Mucosa of descending colon (tissue), 3 donors: ENCODE data around the gene STAM2. TPM values are rescaled to one million over a fixed set of nuclear protein-coding genes. Genes with fewer than 3 reads are reported as not detected.

Source experiments
- ATAC-seq: fragments of 200-7000 bp; cut with Tn5 transposase; one replicate; pipeline ENCODE4 v1.9.1; 2020; ENCODE audit warnings: mild to moderate bottlenecking, moderate library complexity
- DNase-seq, 3 donors: peaks; one replicate each; pipeline ENCODE4 v3.0.0-alpha.2; 2020
- H3K36me3 ChIP-seq: fragments of 200-600 bp; one replicate; pipeline ENCODE4 v1.8.0; 2021; ENCODE audit warnings: low read depth, mild to moderate bottlenecking
- H3K4me1 ChIP-seq: fragments of 200-600 bp; one replicate; pipeline ENCODE4 v1.8.0; 2021; ENCODE audit warnings: low read depth, mild to moderate bottlenecking
- H3K4me3 ChIP-seq: fragments of 200-600 bp; one replicate; pipeline ENCODE4 v1.8.0; 2021; ENCODE audit warnings: mild to moderate bottlenecking
- H3K9me3 ChIP-seq: fragments of 200-600 bp; one replicate; pipeline ENCODE4 v1.8.0; 2021; ENCODE audit warnings: mild to moderate bottlenecking
- CTCF ChIP-seq: fragments of 200-600 bp; IDR thresholded peaks from one replicate; pipeline ENCODE4 v1.8.0; 2022; ENCODE audit warnings: antibody characterized with exemption, mild to moderate bottlenecking
- intact Hi-C, 2 donors: fragments of 100-400 bp; cut with DNase I in 1 of 2; cut with micrococcal nuclease in 1 of 2; formaldehyde crosslinking; loops; one replicate each; pipeline versions ENCODE4 v1.11.0 to v1.11.1; 2022; cut with DNase I, micrococcal nuclease
- total RNA-seq, 3 donors: library from RNA; stranded (reverse); fragmentation: NEBNext Ultra II Directional in 2 of 3; extraction: Animal tissue kit (Norgen Biotek cat#: 25700) in 2 of 3; gene quantifications; one replicate each; pipeline versions ENCODE4 v1.2.1 to v1.2.4, GENCODE V29; 2021 to 2023
- donor health status: DM: no; HTN: no; CAD: no; lungs with moderate emphysema.
- donor health status: DM: no; HTN: no; CAD: no.
- donor health status: DM: no; HTN: yes; CAD: no.

The STAM2 gene
- total RNA-seq, 3 donors from 2014 or later = 38.8 to 45.8 (median 41.7) TPM

- no peak for ATAC-seq
These were observed 103.6 kb downstream of the STAM2 start for GRCh38 chr2:152072011-152072410.

GRCh38 chr2:152071518-152071917 is 104.0 kb downstream of the STAM2 start:
- Histone ChIP-seq H3K36me3 (no peaks in the 10 kb centered on the region), H3K9me3 (no peaks in the 10 kb centered on the region), H3K4me3 (no peak overlapping the region), H3K4me1 (no peaks in the 10 kb centered on the region)
- ATAC-seq (no peak), DNase-seq (no peak)
- no peak for TF ChIP-seq CTCF
- intact Hi-C loops = no loop called here

More at GRCh38 chr2:152072011-152072410, 103.6 kb downstream of the STAM2 start:
- no peak for DNase-seq
- intact Hi-C loops = no loop called here
- Histone ChIP-seq H3K4me1 (no peaks in the 10 kb centered on the region), H3K9me3 (no peaks in the 10 kb centered on the region), H3K4me3 (no peak overlapping the region), H3K36me3 (no peaks in the 10 kb centered on the region)
- TF ChIP-seq CTCF = no peak

GRCh38 chr2:152071092-152071491 is 104.5 kb downstream of the STAM2 start:
- DNase-seq (no peak), ATAC-seq (no peak)
- intact Hi-C loops = no loop called here
- H3K36me3 ChIP-seq = no peaks in the 10 kb centered on the region
- H3K4me1 ChIP-seq = no peaks in the 10 kb centered on the region
- H3K4me3 ChIP-seq = no peak overlapping the region
- no peaks in the 10 kb centered on the region for H3K9me3 ChIP-seq
- no peak for TF ChIP-seq CTCF

GRCh38 chr2:152068226-152068625 is 107.3 kb downstream of the STAM2 start:
- no peak for TF ChIP-seq CTCF
- DNase-seq (no peak), ATAC-seq (no peak)
- Histone ChIP-seq H3K4me3 (no peak overlapping the region), H3K9me3 (no peaks in the 10 kb centered on the region), H3K36me3 (no peaks in the 10 kb centered on the region), H3K4me1 (no peaks in the 10 kb centered on the region)
- intact Hi-C loops = no loop called here

- Histone ChIP-seq H3K4me3 (no peak overlapping the region), H3K36me3 (no peaks in the 10 kb centered on the region), H3K9me3 (no peaks in the 10 kb centered on the region), H3K4me1 (no peaks in the 10 kb centered on the region)
- no peak for TF ChIP-seq CTCF
- no peak for DNase-seq
- intact Hi-C loops = no loop called here
- no peak for ATAC-seq
These were observed 107.7 kb downstream of the STAM2 start for GRCh38 chr2:152067823-152068222.

Other genes with a start within 250 kb of the STAM2 start
- 1 to 10 TPM; 1.0 to 1.8 (median 1.4) TPM for gene CACNB4, start 76.7 kb downstream of the STAM2 start, total RNA-seq
- 10 to 100 TPM; 11.5 to 25.4 (median 12.0) TPM for gene FMNL2, start 159.4 kb upstream of the STAM2 start, total RNA-seq